Liver (tissue), 2 donors: ENCODE measurements around the gene SEMA4G.

ENCODE experiments used
- CTCF ChIP-seq: fragments of 150-350 bp; IDR thresholded peaks from 2 replicates; pipeline ENCODE4 v1.5.1; 2017; ENCODE audit warnings: improper control_type of control experiment, low read depth, low read length; ENCODE audit not compliant: missing input control
- YY1 ChIP-seq: IDR thresholded peaks from 2 replicates; pipeline ENCODE4 v1.6.1; 2016; ENCODE audit warnings: antibody characterized with exemption, mild to moderate bottlenecking
- donor health status: healthy.

- TF ChIP-seq CTCF (no peak), YY1 (no peak)
Observed at GRCh38 chr10:100999742-101000126, 30.4 kb downstream of the SEMA4G start, which contains the start of gene LZTS2.
